ENCODE measurements around the gene LAMP1. TPM values are rescaled to one million over a fixed set of nuclear protein-coding genes. Genes with fewer than 3 reads are reported as not detected.

LAMP1 gene
- total and polyA plus RNA-seq, 2 donors (not counting 1 experiment from before 2014, with no cell fraction given) = 52.1 to 96.1 TPM

DNA sequence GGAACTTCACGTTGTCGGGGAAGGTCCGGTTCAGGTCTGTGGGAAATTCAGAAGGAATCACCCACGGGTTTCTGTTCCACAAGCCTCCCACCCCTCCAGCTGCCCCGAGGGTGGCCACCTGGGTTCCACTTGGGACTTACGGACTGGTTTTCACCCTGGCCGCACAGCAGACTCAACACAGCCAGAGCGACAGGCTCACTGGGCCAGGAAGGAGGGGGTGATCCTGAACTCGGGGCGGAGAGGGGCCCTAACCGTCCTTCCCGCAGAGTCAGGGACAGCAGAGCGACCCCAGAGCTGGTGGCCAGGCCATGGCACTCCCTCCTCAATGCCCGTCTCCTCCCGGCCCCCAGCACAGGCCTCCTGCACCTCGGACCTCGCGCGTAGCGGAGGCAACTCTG lies 53.9 kb downstream of the LAMP1 start:
- Histone ChIP-seq H3K27ac (ENCODE audit: low read length in 2 of 2) (no peak overlapping the region), H3K4me1 (ENCODE audit: control insufficient read depth in 2 of 2, insufficient read depth in 2 of 2, low read length in 2 of 2) (no peaks in the 10 kb centered on the region), H3K79me2 (ENCODE audit: control insufficient read depth, insufficient read depth, low read length) (no peaks in the 10 kb centered on the region), H3K36me3 (replicated peaks in 1 of 2; ENCODE audit: control extremely low read depth in 1 of 2, control insufficient read depth in 1 of 2, extremely low read depth in 1 of 2, insufficient read depth in 2 of 2, low read length in 1 of 2) (no peaks in the 10 kb centered on the region), H3K27me3 (replicated peaks in 1 of 4; ENCODE audit: control extremely low read depth in 1 of 4, control insufficient read depth in 3 of 4, insufficient read depth in 4 of 4, low read length in 3 of 4) (peaks cover 0 to 3% (median 0%) of the 10 kb centered on the region in 4 experiments), H3K9me3 (ENCODE audit: control extremely low read depth in 1 of 3, control insufficient read depth in 2 of 3, insufficient read depth in 1 of 3, low read length in 2 of 3) (peaks cover 0 to 32% (median 0%) of the 10 kb centered on the region in 3 donors), H3K9ac (ENCODE audit: low read length) (no peak overlapping the region), H3K4me3 (ENCODE audit: control extremely low read depth in 1 of 5, extremely low read depth in 1 of 5, insufficient read depth in 1 of 5, low read depth in 2 of 5, low read length in 4 of 5) (no peak overlapping the region), H3K4me2 (replicated peaks; ENCODE audit: low read depth, low read length, poor library complexity, severe bottlenecking) (no peak overlapping the region), H2AFZ (ENCODE audit: insufficient read depth, low read depth, low read length, poor library complexity, severe bottlenecking) (no peak overlapping the region), H4K20me1 (ENCODE audit: control insufficient read depth, insufficient read depth, low read length, poor library complexity, severe bottlenecking) (no peaks in the 10 kb centered on the region)
- DNase-seq = no peak
- Mint-ChIP-seq H3K27me3 (peaks cover 10% of the 10 kb centered on the region), H3K9me3 (ENCODE audit: insufficient read depth) (no peaks in the 10 kb centered on the region), H3K27ac (no peak overlapping the region), H3K4me1 (no peaks in the 10 kb centered on the region), H3K4me3 (no peak overlapping the region)
- no peak for ATAC-seq (ENCODE audit: low read depth)
- TF ChIP-seq CTCF (IDR thresholded peaks at IDR 0.05) (no peak), EZH2 (IDR thresholded peaks at IDR 0.05; ENCODE audit: borderline replicate concordance, insufficient read depth, low read depth, low read length, poor library complexity, severe bottlenecking) (no peak)
- intact Hi-C loops (cut with micrococcal nuclease) = no loop called here
- POLR2A ChIA-PET = no interaction called here
- WGBS (ENCODE audit: insufficient coverage) = 95% methylated on average over 15 of the region's 20 CpGs
- CTCF ChIA-PET = no interaction called here

- Histone ChIP-seq H3K79me2 (ENCODE audit: control insufficient read depth, insufficient read depth, low read length) (no peaks in the 10 kb centered on the region), H4K20me1 (ENCODE audit: control insufficient read depth, insufficient read depth, low read length, poor library complexity, severe bottlenecking) (no peaks in the 10 kb centered on the region), H3K36me3 (replicated peaks in 1 of 2; ENCODE audit: control extremely low read depth in 1 of 2, control insufficient read depth in 1 of 2, extremely low read depth in 1 of 2, insufficient read depth in 2 of 2, low read length in 1 of 2) (no peaks in the 10 kb centered on the region), H3K4me2 (replicated peaks; ENCODE audit: low read depth, low read length, poor library complexity, severe bottlenecking) (no peak overlapping the region), H3K27me3 (replicated peaks in 1 of 4; ENCODE audit: control extremely low read depth in 1 of 4, control insufficient read depth in 3 of 4, insufficient read depth in 4 of 4, low read length in 3 of 4) (peaks cover 0 to 3% (median 0%) of the 10 kb centered on the region in 4 experiments), H3K4me1 (ENCODE audit: control insufficient read depth in 2 of 2, insufficient read depth in 2 of 2, low read length in 2 of 2) (no peaks in the 10 kb centered on the region), H3K9me3 (ENCODE audit: control extremely low read depth in 1 of 3, control insufficient read depth in 2 of 3, insufficient read depth in 1 of 3, low read length in 2 of 3) (peaks cover 0 to 28% (median 0%) of the 10 kb centered on the region in 3 donors), H3K27ac (ENCODE audit: low read length in 2 of 2) (no peak overlapping the region), H3K9ac (ENCODE audit: low read length) (no peak overlapping the region), H3K4me3 (ENCODE audit: control extremely low read depth in 1 of 5, extremely low read depth in 1 of 5, insufficient read depth in 1 of 5, low read depth in 2 of 5, low read length in 4 of 5) (no peak overlapping the region), H2AFZ (ENCODE audit: insufficient read depth, low read depth, low read length, poor library complexity, severe bottlenecking) (no peak overlapping the region)
- H3K27me3 Mint-ChIP-seq = peaks cover 10% of the 10 kb centered on the region
- no peak overlapping the region for H3K27ac Mint-ChIP-seq
- no peak for TF ChIP-seq CTCF (IDR thresholded peaks at IDR 0.05)
- no peak for TF ChIP-seq EZH2 (IDR thresholded peaks at IDR 0.05; ENCODE audit: borderline replicate concordance, insufficient read depth, low read depth, low read length, poor library complexity, severe bottlenecking)
- no peaks in the 10 kb centered on the region for H3K4me1 Mint-ChIP-seq
- DNase-seq (no peak), ATAC-seq (ENCODE audit: low read depth) (no peak)
- intact Hi-C loops (cut with micrococcal nuclease) = no loop called here
- ChIA-PET POLR2A (no interaction called here), CTCF (no interaction called here)
- H3K4me3 Mint-ChIP-seq = no peak overlapping the region
- H3K9me3 Mint-ChIP-seq (ENCODE audit: insufficient read depth) = no peaks in the 10 kb centered on the region
- WGBS (ENCODE audit: insufficient coverage) = 88% methylated on average over 17 of the region's 17 CpGs
These were observed 54.5 kb downstream of the LAMP1 start for GRCh38 chr13:113351514-113352026.
